Osteocyte (in vitro differentiated cells): Measurements from ENCODE around the gene CETN1. TPM values are rescaled to one million over a fixed set of nuclear protein-coding genes. Genes with fewer than 3 reads are reported as not detected.

Experiments
- DNase-seq: peaks from one replicate; pipeline ENCODE4 v3.0.0; 2021; ENCODE audit warnings: mixed read lengths; ENCODE audit not compliant: unreplicated experiment; ENCODE audit errors: extremely low spot score
- H3K27ac Mint-ChIP-seq: one replicate; pipeline ENCODE4 v1.8.0; 2021; ENCODE audit warnings: mild to moderate bottlenecking, mixed read lengths; ENCODE audit not compliant: unreplicated experiment
- H3K27me3 Mint-ChIP-seq: one replicate; pipeline ENCODE4 v1.8.0; 2021; ENCODE audit warnings: mixed read lengths; ENCODE audit not compliant: unreplicated experiment
- H3K36me3 Mint-ChIP-seq: one replicate; pipeline ENCODE4 v1.8.0; 2021; ENCODE audit warnings: mixed read lengths; ENCODE audit not compliant: unreplicated experiment
- H3K4me1 Mint-ChIP-seq: one replicate; pipeline ENCODE4 v1.8.0; 2021; ENCODE audit warnings: mixed read lengths; ENCODE audit not compliant: unreplicated experiment
- H3K4me3 Mint-ChIP-seq: one replicate; pipeline ENCODE4 v1.8.0; 2021; ENCODE audit warnings: mild to moderate bottlenecking, moderate library complexity, mixed read lengths; ENCODE audit not compliant: unreplicated experiment
- H3K9me3 Mint-ChIP-seq: one replicate; pipeline ENCODE4 v1.8.0; 2021; ENCODE audit warnings: mixed read lengths; ENCODE audit not compliant: unreplicated experiment
- total RNA-seq: library from RNA; stranded (reverse); gene quantifications from 2 replicates; pipeline ENCODE4 v1.2.1, GENCODE V29; 2021
- TF ChIP-seq, protein P1 (sequence below): fragments of 200-600 bp; sonication (generic); IDR thresholded peaks from 2 replicates; pipeline ENCODE4 v1.5.0; 2021; ENCODE audit warnings: antibody characterized with exemption, mild to moderate bottlenecking, moderate library complexity

The CETN1 gene
- total RNA-seq, 1 donor from 2014 or later = not detected

DNA sequence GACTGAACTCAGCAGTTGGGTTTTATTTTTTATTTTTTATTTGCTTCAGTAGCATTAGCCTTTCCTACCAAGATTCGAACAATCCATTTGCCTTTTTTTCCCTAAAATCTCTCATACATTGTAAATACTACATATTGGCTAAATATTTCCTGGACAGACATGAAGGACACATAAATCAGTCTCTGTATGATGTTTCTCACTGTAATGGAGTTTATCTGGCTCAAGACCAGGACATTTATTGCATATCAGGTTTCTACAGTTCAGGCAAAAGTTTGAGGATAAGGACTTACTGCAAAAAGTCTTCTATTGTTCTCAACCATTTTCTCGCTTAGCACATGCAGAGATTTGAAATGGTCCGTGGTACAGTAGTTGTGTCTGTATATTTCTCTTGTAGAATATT, 19.9 kb downstream of the CETN1 start:
- H3K9me3 Mint-ChIP-seq = no peaks in the 10 kb centered on the region
- no peak overlapping the region for H3K27ac Mint-ChIP-seq
- H3K4me1 Mint-ChIP-seq = peaks cover 15% of the 10 kb centered on the region
- TF ChIP-seq, protein P1, sequence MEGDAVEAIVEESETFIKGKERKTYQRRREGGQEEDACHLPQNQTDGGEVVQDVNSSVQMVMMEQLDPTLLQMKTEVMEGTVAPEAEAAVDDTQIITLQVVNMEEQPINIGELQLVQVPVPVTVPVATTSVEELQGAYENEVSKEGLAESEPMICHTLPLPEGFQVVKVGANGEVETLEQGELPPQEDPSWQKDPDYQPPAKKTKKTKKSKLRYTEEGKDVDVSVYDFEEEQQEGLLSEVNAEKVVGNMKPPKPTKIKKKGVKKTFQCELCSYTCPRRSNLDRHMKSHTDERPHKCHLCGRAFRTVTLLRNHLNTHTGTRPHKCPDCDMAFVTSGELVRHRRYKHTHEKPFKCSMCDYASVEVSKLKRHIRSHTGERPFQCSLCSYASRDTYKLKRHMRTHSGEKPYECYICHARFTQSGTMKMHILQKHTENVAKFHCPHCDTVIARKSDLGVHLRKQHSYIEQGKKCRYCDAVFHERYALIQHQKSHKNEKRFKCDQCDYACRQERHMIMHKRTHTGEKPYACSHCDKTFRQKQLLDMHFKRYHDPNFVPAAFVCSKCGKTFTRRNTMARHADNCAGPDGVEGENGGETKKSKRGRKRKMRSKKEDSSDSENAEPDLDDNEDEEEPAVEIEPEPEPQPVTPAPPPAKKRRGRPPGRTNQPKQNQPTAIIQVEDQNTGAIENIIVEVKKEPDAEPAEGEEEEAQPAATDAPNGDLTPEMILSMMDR = no peak
- H3K27me3 Mint-ChIP-seq = peaks cover 54% of the 10 kb centered on the region
- H3K36me3 Mint-ChIP-seq = no peaks in the 10 kb centered on the region
- no peak for DNase-seq
- H3K4me3 Mint-ChIP-seq = no peak overlapping the region

DNA sequence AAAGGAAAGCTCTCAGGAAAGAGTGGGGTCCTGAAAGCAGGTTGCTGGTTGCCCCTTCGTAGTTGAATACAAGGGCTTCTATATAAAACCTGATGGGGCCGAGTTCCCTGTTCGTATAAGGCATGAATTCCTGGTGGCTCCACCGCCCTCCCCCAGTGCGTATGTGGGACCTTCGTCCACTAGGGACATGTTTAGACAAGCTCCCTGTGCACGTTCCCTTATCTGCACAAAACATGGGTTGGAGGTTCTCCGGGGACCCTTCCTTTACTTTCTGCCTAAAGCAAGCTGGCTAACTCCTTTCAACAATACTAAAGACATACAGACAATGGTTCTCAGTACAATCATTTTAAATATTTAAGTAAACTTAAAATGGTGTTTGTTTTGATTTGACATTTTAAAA, 24.6 kb downstream of the CETN1 start:
- no peak overlapping the region for H3K4me3 Mint-ChIP-seq
- peaks cover 5% of the 10 kb centered on the region for H3K4me1 Mint-ChIP-seq
- H3K27me3 Mint-ChIP-seq = peaks cover 25% of the 10 kb centered on the region
- no peaks in the 10 kb centered on the region for H3K9me3 Mint-ChIP-seq
- no peak overlapping the region for H3K27ac Mint-ChIP-seq
- TF ChIP-seq, protein P1 = no peak
- no peaks in the 10 kb centered on the region for H3K36me3 Mint-ChIP-seq
- no peak for DNase-seq

DNA sequence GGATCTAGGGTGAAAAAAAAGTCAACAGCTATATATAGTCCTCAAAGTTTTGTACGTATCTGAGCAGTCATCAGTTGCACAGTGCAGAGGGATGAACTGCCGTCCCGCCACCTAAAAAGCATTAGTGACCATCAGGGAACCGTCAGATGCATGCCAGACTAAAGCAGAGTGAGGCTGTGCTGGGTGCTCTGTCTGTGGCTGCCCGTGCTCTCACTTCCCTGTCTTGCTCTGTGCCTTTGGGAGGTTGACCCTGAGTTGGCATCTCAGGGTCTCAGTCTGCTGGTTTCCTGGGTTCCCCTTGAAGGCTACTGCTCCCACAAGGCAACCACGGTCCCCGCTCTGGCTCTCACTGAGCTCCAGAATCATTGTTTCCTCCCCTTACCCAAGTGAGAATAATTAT, 27.8 kb downstream of the CETN1 start:
- no peaks in the 10 kb centered on the region for H3K27me3 Mint-ChIP-seq
- H3K36me3 Mint-ChIP-seq = no peaks in the 10 kb centered on the region
- H3K27ac Mint-ChIP-seq = no peak overlapping the region
- H3K9me3 Mint-ChIP-seq = no peaks in the 10 kb centered on the region
- H3K4me1 Mint-ChIP-seq = peaks cover 5% of the 10 kb centered on the region
- no peak overlapping the region for H3K4me3 Mint-ChIP-seq
- no peak for DNase-seq
- TF ChIP-seq, protein P1 = no peak

DNA sequence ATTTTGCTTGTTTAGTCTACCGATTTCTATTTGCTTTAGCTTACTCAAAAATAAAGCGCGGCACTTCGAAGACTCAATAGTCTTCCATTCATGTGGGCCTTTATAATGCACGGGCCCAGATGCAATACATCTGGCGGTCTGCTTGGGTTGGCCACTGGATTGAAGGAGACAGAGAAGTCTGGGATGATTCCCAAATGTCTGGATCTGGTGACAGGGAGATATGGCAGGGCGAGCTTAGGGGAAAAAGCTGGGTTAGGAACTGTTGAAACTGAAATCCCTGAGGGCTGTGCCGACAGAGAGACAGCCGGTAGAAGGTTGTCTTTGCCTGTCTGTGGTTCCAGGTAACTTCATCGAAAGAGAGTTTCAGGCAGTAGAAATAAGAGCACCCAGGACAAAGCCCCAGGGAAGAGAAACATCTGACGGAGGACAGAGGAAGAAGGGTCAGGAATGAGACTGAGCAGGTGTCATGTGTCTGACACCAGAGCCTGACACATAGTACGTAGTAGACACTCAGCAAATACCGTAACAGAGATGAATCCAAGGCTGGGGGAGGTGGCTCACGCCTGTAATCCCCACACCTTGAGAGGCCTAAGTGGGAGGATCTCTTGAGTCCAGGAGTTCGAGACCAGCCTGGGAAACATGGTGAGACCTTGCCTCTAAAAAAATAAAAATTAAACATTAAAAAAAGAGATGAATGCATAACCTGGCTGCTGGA, 30.2 kb downstream of the CETN1 start:
- H3K4me1 Mint-ChIP-seq = peaks cover 2% of the 10 kb centered on the region
- no peak for DNase-seq
- no peak overlapping the region for H3K4me3 Mint-ChIP-seq
- TF ChIP-seq, protein P1 = no peak
- no peaks in the 10 kb centered on the region for H3K27me3 Mint-ChIP-seq
- H3K27ac Mint-ChIP-seq = no peak overlapping the region
- no peaks in the 10 kb centered on the region for H3K36me3 Mint-ChIP-seq
- no peaks in the 10 kb centered on the region for H3K9me3 Mint-ChIP-seq

DNA sequence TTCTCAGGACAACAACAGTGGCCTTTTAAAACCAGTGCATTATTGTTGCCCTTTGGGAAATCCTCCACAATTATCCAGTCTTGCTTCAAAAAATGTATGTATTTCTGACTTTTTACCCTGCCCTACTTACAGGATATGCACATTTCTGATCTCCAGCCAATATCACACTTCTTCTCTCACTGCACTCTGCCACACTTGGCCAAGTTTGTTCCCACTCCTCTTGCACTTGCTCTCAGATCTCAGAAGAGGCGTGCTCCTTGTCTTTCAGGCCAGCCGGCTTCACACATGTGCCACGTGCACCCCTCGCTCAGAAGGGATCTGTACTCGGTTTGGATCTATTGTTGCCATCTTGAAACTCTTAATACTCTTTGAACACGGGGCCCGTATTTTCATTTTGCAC, 32.0 kb downstream of the CETN1 start:
- no peaks in the 10 kb centered on the region for H3K27me3 Mint-ChIP-seq
- DNase-seq = no peak
- no peak overlapping the region for H3K4me3 Mint-ChIP-seq
- no peaks in the 10 kb centered on the region for H3K36me3 Mint-ChIP-seq
- peaks cover 2% of the 10 kb centered on the region for H3K4me1 Mint-ChIP-seq
- no peaks in the 10 kb centered on the region for H3K9me3 Mint-ChIP-seq
- TF ChIP-seq, protein P1 = no peak
- no peak overlapping the region for H3K27ac Mint-ChIP-seq
